BLaER1 treated with 17β-estradiol and CSF1 and Interleukin-3, amounts not matched to agents 10 nM and 100 nM (cell line): ENCODE measurements around the gene USO1.
"Not testable (repeated sequence)": the region's sequence is repeated elsewhere in the genome, so short reads cannot be mapped to it uniquely, and the experiment has no call there.

ENCODE experiments used
- H3K27ac ChIP-seq, 11 experiments: shearing (Covaris generic); formaldehyde crosslinking; 2 replicates each; pipeline ENCODE4 v1.8.1; 2022
- H3K27me3 ChIP-seq, 11 experiments: shearing (Covaris generic); formaldehyde crosslinking; 2 replicates each; pipeline ENCODE4 v1.8.1; 2022
- H3K36me3 ChIP-seq, 11 experiments: shearing (Covaris generic); formaldehyde crosslinking; 2 replicates each; pipeline ENCODE4 v1.8.1; 2022
- H3K4me1 ChIP-seq, 10 experiments: shearing (Covaris generic); formaldehyde crosslinking; 2 replicates each; pipeline ENCODE4 v1.8.1; 2022
- H3K4me2 ChIP-seq, 11 experiments: shearing (Covaris generic); formaldehyde crosslinking; 2 replicates each; pipeline ENCODE4 v1.8.1; 2022
- H3K4me3 ChIP-seq, 10 experiments: shearing (Covaris generic); formaldehyde crosslinking; 2 replicates each; pipeline ENCODE4 v1.8.1; 2022
- H3K9ac ChIP-seq, 11 experiments: shearing (Covaris generic); formaldehyde crosslinking; 2 replicates each; pipeline ENCODE4 v1.8.1; 2022
- H3K9me3 ChIP-seq, 11 experiments: shearing (Covaris generic); formaldehyde crosslinking; replicated peaks in 1 of 11; 2 replicates each; pipeline ENCODE4 v1.8.1; 2022
- H4K20me1 ChIP-seq, 11 experiments: shearing (Covaris generic); formaldehyde crosslinking; 2 replicates each; pipeline ENCODE4 v1.8.1; 2022
- Cebpa-rat ChIP-seq, 11 experiments: shearing (Covaris generic); IDR thresholded peaks; 2 replicates each; pipeline ENCODE4 v1.8.1; 2022

USO1 gene

GRCh38 chr4:75831856-75832405 lies 107.6 kb downstream of the USO1 start:
- no peak for TF ChIP-seq Cebpa-rat (IDR thresholded peaks at IDR 0.05)
- Histone ChIP-seq H4K20me1 (no peaks in the 10 kb centered on the region), H3K36me3 (no peaks in the 10 kb centered on the region), H3K9me3 (peaks cover 4 to 32% (median 12%) of the 10 kb centered on the region in 11 experiments; a peak in 17 of 22 replicates), H3K4me2 (peak overlapping the region in 5 of 11 experiments; percentile 24 to 61 (median 48); a peak in 9 of 22 replicates), H3K4me1 (peaks cover 0 to 15% (median 3%) of the 10 kb centered on the region in 10 experiments; a peak in 9 of 20 replicates), H3K9ac (no peak overlapping the region), H3K27me3 (no peaks in the 10 kb centered on the region), H3K4me3 (no peak overlapping the region), H3K27ac (no peak overlapping the region)

DNA sequence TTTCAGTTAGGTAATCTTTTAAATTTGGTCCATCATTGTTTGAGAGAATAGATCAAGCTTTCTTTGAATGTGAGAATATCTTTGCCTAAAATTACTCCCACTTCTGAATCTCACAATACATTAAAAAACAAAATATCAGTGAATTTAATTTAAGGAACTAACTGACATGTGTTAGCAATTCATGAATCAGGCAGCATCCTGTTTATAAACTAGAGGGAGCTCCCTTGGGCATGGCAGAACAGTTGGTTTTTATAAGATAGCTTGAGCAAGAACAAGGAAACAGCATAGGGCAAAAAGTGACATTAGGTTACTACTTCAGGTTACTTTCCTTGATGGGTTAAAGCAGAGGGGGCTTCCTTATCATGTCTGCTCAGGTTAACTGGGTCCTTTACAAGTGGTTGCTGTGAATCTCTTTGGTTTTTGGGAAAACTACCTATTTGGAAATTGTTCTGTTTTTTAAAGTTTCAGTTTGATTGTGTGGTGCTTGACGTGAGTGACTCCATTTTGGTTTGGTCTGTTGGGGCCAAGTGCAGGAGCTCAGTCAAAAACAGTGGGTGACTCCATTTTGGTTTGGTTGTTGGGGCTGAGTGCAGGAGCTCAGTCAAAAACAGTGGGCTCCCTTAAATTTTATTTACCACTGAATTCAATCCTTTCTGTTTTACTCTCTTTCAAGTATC lies 109.9 kb downstream of the USO1 start:
- no peak for TF ChIP-seq Cebpa-rat (IDR thresholded peaks at IDR 0.05)

DNA sequence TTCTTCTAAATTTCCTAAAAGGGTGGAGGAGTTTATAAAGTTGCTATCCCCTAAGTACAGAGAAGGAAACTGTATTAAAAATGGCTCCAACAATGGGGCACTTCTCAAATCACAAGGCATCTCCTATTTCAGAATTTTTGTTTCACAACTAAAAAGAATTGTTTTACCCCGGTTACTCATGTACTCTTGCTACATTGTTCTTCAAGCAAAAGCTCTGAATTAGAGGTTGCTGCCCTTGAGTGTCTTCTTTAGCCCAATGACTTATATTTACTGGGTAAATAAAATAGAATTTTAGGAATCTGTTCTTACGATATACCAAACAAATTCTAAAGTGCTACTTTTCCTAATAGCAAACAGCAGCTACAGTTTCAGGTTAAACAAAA lies 110.4 kb downstream of the USO1 start:
- Histone ChIP-seq H4K20me1 (no peaks in the 10 kb centered on the region), H3K27me3 (no peaks in the 10 kb centered on the region), H3K27ac (no peak overlapping the region), H3K4me3 (no peak overlapping the region), H3K9me3 (peaks cover 4 to 32% (median 12%) of the 10 kb centered on the region in 11 experiments; a peak in 17 of 22 replicates), H3K9ac (no peak overlapping the region), H3K4me1 (peaks cover 0 to 15% (median 3%) of the 10 kb centered on the region in 10 experiments; a peak in 9 of 20 replicates), H3K36me3 (no peaks in the 10 kb centered on the region), H3K4me2 (no peak overlapping the region)
- no peak for TF ChIP-seq Cebpa-rat (IDR thresholded peaks at IDR 0.05)

More for the DNA sequence above, 109.9 kb downstream of the USO1 start:
- no peak overlapping the region for H3K9ac ChIP-seq
- H3K9me3 ChIP-seq, result peaks cover 4 to 32% (median 12%) of the 10 kb centered on the region in 11 experiments; a peak in 17 of 22 replicates
- H3K4me1 ChIP-seq, result peaks cover 0 to 15% (median 3%) of the 10 kb centered on the region in 10 experiments; a peak in 9 of 20 replicates
- H3K4me3 ChIP-seq, result no peak overlapping the region
- no peaks in the 10 kb centered on the region for H4K20me1 ChIP-seq
- no peaks in the 10 kb centered on the region for H3K27me3 ChIP-seq
- no peaks in the 10 kb centered on the region for H3K36me3 ChIP-seq
- no peak overlapping the region for H3K27ac ChIP-seq
- no peak overlapping the region for H3K4me2 ChIP-seq

DNA sequence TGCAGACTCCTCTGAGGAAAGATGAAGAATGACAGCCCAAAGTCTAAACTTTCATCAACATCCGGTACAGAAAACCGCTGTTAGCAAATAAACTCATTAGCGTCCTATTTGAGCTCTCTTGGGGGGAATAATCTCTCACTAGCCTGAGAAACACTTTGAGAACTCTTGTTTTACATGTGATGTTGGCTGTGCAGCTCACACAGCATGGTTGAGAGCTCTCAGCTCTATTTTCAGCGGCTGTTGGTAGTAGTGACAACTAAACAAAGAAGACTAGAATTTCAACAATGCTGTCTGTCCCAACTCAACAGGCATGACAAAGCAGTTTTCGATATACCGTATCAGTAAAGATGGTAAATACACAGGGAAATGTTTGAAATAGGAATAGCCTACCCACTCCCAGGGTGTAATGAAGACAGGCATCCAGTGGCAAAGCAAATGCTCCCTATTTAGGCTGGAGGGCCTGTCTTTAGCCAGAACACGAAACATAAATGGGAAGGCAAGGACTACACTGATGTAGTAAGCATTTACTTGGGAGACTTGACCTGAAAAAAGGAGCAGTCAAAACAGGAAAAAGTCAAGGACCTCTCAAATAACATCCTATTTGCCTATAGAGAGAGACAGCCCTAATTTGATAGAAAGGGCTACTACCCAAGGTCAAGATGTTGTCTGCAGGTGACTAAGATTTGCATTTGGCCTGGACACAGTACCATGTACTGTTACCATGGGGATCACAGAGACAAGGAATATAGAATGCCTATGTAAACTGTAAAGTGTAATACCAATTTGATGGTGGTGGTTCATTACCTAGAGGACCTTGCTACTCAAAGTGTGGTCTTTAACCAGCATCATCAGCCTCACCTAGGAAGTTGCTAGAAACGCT lies 117.5 kb downstream of the USO1 start:
- Histone ChIP-seq H3K4me2 (no peak overlapping the region), H3K4me1 (peaks cover 0 to 16% (median 0%) of the 10 kb centered on the region in 10 experiments; a peak in 6 of 20 replicates), H3K36me3 (no peaks in the 10 kb centered on the region), H4K20me1 (no peaks in the 10 kb centered on the region), H3K9ac (no peak overlapping the region), H3K4me3 (no peak overlapping the region), H3K27ac (peak overlapping the region in 2 of 11 experiments; percentile 8 to 38; a peak in 2 of 22 replicates), H3K27me3 (no peaks in the 10 kb centered on the region), H3K9me3 (no peaks in the 10 kb centered on the region)
- TF ChIP-seq Cebpa-rat (IDR thresholded peaks at IDR 0.05), result no peak

DNA sequence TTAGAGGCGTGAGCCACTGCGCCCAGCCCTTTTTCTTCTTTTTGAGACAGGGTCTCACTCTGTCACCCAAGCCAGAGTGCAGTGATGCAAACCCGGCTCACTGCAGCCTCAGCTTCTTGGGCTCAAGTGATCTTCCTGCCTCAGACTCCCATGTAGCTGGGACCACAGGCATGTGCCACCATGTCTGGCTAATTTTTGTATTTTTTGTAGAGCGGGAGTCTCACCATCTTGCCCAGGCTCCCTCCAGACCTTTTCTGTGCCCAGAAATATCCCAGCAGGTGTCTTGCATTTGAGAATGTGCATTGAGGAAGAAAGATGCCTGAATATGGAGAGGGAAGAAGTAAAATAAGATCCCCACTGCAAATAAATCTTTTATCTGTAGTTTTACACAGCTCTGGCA lies 119.2 kb downstream of the USO1 start:
- no peak overlapping the region for H3K9ac ChIP-seq
- TF ChIP-seq Cebpa-rat (IDR thresholded peaks at IDR 0.05), result no peak
- no peaks in the 10 kb centered on the region for H3K36me3 ChIP-seq
- H4K20me1 ChIP-seq, result no peaks in the 10 kb centered on the region
- H3K9me3 ChIP-seq, result no peaks in the 10 kb centered on the region
- H3K4me2 ChIP-seq, result peak overlapping the region in 2 of 11 experiments; percentile 35 to 63; a peak in 3 of 22 replicates
- no peaks in the 10 kb centered on the region for H3K27me3 ChIP-seq
- H3K27ac ChIP-seq, result peak overlapping the region in 1 of 11 experiments; percentile 18; a peak in 1 of 22 replicates
- H3K4me1 ChIP-seq, result peaks cover 0 to 24% (median 5%) of the 10 kb centered on the region in 10 experiments; a peak in 13 of 20 replicates
- H3K4me3 ChIP-seq, result no peak overlapping the region

DNA sequence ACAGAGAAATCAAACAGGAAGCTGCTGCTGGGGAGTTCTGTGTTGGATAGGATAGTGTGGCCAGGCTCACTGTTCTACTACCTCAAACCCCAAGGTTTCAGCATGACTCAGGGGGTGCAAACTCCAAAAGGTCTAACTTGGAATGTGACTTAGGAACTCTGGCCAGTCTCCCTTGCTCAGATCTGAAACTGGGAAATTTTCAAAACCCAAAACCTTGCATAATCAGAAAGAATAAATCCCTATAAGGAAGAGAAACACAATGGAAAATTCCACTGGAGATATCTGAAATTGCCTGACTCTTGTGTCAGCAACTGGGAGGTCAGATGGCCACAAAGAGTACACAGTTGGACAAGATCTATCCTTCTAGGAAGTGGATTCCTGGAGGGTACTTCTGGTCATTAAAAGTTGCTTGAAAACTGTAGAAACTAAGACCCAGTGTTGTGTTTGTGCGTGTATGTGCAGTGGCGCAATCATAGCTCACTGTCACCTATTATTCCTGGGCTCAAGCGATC lies 119.8 kb downstream of the USO1 start:
- Histone ChIP-seq H3K27ac (peak overlapping the region in 1 of 11 experiments; percentile 18; a peak in 1 of 22 replicates), H3K4me3 (no peak overlapping the region), H4K20me1 (no peaks in the 10 kb centered on the region), H3K9me3 (no peaks in the 10 kb centered on the region), H3K27me3 (no peaks in the 10 kb centered on the region), H3K36me3 (no peaks in the 10 kb centered on the region), H3K9ac (no peak overlapping the region), H3K4me2 (peak overlapping the region in 3 of 11 experiments; percentile 23 to 63 (median 35); a peak in 4 of 22 replicates), H3K4me1 (peaks cover 0 to 30% (median 10%) of the 10 kb centered on the region in 10 experiments; a peak in 14 of 20 replicates)
- no peak for TF ChIP-seq Cebpa-rat (IDR thresholded peaks at IDR 0.05)

DNA sequence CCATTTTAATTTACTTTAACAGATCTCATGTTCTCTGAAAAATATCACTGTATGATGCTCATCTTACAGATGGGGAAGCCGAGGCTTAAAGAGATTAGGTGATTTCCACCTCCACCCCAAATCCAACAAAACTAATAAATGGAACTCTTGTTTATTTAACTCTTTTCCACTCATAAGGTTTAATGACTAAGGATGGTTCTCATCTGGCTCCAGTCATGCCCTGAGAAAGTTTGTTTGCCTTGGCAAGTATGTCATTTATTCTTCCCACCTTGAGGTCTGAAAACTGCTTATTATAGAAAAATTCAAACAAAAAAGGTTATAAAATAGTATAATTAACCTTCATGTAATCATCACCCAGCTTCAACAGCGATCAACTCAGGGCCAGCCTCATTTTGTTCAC lies 121.6 kb downstream of the USO1 start:
- Histone ChIP-seq H3K4me3 (no peak overlapping the region), H4K20me1 (no peaks in the 10 kb centered on the region), H3K9me3 (no peaks in the 10 kb centered on the region), H3K27ac (no peak overlapping the region), H3K36me3 (no peaks in the 10 kb centered on the region), H3K9ac (no peak overlapping the region), H3K4me1 (peaks cover 8 to 36% (median 18%) of the 10 kb centered on the region in 10 experiments; a peak in 18 of 20 replicates), H3K27me3 (no peaks in the 10 kb centered on the region), H3K4me2 (no peak overlapping the region)
- no peak for TF ChIP-seq Cebpa-rat (IDR thresholded peaks at IDR 0.05)

- peak in 7 of 11 experiments; percentile 12 to 92 (median 51); a peak in 10 of 22 replicates for TF ChIP-seq Cebpa-rat (IDR thresholded peaks at IDR 0.05)
- Histone ChIP-seq H3K4me2 (peak overlapping the region in 7 of 11 experiments; percentile 19 to 61 (median 45); a peak in 11 of 22 replicates), H3K4me1 (peaks cover 8 to 30% (median 18%) of the 10 kb centered on the region in 10 experiments; a peak in 18 of 20 replicates), H3K27ac (peak overlapping the region in 3 of 11 experiments; percentile 6 to 30 (median 20); a peak in 2 of 22 replicates)
- H3K36me3 ChIP-seq, H3K27me3 ChIP-seq, H3K4me3 ChIP-seq, H3K9ac ChIP-seq, H3K9me3 ChIP-seq, H4K20me1 ChIP-seq: not testable (repeated sequence)
Measured at GRCh38 chr4:75848171-75848760, 123.9 kb downstream of the USO1 start.
